DOHH2 (cell line): ENCODE data around the gene MRPL10.

Source experiments
- CTCF ChIP-seq: fragments of 200-600 bp; sonication (generic); IDR thresholded peaks from one replicate; pipeline ENCODE4 v1.5.1; 2014; ENCODE audit warnings: antibody characterized with exemption, mild to moderate bottlenecking, low read depth, low read length; ENCODE audit not compliant: poor library complexity, severe bottlenecking
- EZH2phosphoT487 ChIP-seq: fragments of 200-600 bp; sonication (generic); IDR thresholded peaks from 2 replicates; pipeline ENCODE4 v1.6.1; 2017; ENCODE audit warnings: borderline replicate concordance, mild to moderate bottlenecking, antibody characterized with exemption, low read length, moderate library complexity, mixed read lengths

GRCh38 chr17:47846716-47847340 lies 15.5 kb upstream of the MRPL10 start:
- no peak for TF ChIP-seq CTCF
- TF ChIP-seq EZH2phosphoT487 = no peak
